HG03066 (cell line): ENCODE data around the gene AQP12B.

Experiments
- ATAC-seq: cut with Tn5 transposase; IDR thresholded peaks from one replicate; pipeline ENCODE4 v1.9.1; 2021; ENCODE audit warnings: low read depth; ENCODE audit not compliant: unreplicated experiment

AQP12B gene

DNA sequence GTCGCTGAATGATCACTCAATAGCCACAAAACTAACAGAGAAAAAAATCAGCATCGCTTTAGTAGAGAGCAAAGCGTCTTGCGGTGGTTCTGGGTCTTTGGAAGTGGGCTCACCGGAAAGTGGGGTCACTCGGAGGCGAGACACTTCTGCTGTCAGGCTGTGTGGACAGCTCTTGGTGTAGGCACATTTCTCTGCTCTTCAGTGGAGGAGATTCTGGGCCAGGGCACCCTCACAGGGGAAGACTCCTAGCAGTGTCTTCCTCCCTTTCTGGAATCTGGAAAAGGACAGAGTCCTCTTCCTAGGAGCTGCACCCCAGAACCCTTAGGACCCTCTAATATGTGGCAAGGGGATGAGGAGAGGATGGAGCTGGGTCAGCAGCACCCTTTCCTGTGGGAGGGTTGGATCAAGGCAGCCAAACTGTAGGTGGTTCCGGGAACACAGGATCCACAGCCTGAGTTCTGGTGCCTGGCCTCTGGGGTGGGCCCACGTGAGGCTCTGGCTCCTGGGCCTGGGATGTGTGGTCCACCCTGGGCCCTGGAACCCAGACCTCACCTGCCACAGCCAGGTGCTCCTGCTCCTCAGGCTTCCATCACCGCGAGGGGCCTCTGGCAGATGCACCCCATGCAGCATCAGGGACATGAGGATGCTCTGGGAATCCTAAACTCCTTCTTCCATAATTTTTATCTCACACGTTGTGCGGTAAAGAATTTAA, 32.3 kb downstream of the AQP12B start:
- ATAC-seq, result no peak

DNA sequence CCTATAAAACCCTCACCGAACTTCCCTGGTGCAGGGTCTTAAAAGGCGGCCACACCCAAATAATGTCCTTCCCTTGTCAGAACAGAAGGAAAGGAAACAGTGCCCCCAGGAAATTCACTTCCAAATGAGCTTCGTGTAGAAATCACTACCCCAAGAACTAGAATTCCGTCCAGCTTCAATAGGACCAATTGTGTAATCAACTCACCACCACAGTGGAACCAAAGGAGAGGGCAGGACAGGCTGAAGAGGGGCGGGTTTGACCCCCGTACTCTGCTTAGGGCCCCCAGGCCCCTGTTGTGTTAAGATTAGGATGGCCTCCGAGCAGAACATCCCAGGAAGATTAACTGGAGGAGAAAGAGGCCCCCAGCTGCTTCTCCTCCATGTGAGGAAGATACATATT, 33.4 kb downstream of the AQP12B start:
- ATAC-seq, result no peak

DNA sequence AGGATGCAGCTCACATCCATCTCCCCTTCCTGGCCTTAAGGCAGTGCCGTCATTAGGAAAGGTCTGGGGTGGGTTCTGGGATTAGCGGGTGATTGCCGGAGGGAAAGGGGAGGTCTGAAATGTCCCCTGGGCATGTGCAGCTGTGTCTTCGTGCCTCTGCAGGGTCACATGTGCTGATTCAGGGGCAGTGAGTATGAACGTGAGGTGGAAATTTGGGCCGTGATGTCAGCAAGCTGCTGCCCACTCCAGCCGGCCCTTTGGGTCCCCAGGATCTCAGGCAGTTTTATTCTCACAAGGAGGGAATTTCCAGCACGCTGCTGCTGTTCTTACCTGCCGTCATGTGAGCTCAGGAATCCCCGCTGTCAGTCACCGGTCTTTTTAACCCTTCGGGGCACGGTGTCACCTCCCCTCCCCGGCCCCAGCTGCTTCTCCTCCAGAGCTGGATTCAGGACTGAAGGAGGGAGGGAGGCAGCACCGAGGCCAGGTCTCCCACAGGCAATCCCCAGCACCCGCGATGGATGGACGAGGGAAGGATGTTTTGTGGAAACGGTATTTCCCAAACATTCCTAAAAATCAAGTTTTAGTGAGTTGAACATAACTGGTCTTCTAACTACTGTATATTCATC, 33.9 kb downstream of the AQP12B start:
- no peak for ATAC-seq

DNA sequence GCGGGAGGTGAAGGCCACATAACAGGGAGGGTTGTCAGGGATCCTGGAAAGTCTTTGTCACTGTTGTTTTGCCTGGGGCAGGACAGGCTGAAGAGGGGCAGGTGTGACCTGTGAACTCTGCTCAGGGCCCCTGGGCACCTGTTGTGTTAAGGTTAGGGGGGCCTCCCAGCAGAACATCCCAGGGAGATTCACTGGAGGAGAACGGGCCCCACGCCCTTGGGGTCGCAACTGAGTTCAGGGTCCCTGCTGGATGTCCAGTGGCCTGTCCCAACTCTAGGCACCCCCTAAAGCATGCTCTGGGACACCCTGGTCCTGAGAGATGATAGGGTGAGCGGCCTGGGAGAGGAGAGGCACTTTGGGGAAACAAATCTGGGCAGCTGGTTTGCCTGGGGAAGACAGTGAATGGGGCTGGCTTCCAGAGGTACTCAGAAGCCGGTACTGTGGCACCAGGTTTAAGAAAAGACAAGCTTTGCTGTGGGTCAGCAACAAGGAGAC, 34.5 kb downstream of the AQP12B start:
- ATAC-seq, result no peak

DNA sequence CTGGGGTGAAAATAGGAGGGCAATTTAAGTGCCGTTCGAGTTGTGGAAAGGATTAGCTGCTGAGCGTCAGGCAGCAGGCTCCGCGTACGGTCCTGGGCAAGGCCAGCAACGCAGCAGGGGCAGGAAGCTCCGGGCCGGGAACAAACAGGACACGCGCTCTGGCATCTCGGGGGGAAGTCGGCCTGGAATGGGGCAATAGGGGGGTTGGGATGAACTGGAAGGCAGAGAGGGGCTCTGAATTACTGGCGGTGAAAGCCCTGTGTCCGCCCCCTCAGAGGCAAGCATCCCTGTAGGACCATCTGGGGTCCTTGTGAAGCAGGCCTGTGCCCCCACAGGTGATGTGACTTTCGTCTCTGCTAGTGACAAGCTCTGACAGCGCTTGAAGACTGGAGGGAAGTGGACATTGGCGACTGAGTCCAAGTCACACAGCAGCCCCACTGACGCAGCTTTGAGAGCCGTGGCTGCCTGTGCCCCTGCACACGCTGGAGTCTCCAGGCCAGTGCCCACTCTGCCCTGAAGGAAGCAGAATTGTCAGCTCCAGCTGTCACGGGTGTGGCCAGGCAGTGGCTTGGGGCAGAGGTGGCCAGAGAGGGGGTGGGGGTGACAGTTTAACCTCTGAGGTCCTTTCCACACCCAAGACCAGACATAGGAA, 35.1 kb downstream of the AQP12B start:
- ATAC-seq, result no peak

DNA sequence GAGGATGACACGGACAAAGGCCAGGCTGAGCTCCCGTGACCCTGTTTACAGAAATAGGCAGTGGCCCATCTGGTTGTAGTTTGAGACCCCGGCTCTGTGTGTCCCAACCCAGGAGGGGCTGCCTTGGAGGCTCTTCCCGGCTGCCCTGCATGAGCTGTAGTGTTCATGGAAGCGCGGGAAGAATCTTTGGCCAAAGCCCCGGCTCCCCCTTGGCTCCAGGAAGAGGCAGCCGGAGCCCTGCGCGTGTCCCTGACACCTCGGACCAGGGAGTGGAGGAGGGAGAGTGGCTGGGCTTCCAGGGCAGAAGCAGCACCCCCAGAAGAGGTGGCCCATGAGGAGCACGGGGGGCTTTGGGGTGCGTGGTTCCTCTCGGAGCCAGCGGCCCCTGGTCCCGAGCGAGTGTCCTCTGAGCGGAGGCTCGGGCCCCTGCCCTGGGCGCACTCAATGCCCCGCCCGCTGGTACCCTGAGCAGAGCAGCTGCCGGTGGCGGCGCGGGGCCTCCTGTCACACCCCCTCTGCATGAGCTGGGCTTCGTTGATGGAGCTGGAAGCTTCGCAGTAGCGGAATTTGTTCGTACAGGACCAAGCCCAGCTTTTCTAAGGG, 35.7 kb downstream of the AQP12B start:
- no peak for ATAC-seq

DNA sequence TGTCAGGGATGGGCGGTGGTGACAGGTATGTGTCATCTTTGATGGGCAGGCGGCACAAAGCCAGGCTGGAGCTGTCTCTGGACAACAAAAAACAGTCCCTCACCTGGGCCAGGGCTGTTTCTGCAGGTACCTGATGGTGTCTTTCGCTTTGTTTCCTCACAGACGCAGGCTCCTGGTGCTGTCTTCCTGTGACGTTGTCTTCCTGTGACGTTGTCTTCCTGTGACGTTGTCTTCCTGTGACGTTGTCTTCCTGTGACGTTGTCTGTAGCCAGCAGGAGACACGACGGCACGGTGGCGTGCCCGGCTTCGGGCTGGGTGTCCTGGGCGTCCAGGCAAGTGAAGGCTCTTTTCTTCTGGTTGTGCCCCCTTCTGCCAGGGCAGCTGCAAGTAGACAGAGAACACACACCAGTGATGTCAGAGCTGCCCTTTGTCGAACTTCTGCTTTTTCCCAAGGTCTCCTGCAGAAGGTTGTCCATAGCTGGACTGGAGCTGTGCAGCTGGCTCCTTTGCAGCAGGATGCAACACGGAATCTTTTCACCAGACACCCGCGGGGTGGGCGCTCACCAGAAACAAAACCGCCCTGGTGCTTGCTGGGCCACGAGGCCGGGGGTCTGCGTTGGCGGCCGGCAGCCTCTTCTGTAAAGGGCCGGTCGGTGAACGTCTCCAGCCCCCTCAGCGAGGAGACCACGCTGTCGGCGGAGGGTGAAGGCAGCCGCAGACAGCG, 36.3 kb downstream of the AQP12B start:
- ATAC-seq, result no peak

DNA sequence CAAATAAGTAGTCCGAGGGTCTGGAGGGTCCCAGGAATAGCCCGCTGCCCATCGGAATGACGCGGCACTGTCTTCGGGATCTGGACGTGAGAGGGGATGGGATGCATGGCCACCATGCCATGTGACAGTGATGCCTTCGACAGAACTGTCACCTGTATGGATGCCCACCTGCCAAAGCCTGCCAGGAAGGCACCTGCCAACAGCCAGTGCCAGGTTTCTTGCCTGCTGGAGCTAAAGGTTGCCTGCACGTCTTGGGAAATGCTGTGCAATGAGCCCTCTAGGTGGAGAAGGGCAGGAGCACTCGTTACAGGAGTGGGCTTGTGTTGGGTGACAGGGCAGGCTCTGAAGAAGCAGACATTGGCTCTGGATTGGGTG, 36.9 kb downstream of the AQP12B start:
- no peak for ATAC-seq

DNA sequence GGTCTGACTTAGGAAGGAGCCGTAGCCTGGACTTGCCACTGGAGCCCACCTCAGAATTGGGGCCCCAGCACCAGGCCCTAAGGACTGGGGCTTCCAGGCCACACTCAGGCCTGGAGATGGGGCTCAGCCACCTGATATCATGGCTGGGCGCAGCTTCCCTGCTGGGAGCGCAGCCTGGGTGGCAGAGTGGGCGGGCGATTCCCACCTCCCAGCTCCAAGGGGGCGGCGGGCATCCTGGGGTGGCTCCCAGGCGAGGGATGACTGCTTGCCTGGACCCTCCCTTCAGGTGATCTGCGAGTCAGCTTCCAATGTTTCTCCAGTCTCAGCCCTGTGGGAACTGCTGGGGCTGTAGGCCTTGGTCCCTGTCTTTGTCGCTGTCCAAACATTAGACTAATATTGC, 37.3 kb downstream of the AQP12B start:
- ATAC-seq, result no peak

DNA sequence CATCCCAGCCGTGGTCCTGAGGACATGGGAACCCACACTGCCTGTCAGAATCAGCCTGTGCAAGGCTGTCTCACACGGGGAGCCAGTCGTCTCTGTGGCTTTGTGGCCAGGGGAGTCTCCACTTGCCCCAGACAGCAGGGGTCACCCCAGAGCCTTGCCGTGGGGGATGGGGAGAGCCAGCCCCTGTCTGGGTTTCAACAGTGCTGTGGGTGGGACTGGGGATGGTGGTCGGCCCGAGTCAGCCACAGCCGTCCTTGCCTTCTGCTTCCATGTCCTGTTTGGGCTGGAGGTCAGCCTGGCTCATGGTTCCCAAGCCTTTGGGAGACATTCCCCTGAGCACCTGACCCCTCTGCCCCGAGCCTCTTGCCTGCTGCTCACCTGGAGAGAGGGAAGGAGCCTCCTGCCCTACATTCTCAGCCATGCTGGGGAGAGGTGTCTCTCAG, 37.8 kb downstream of the AQP12B start:
- ATAC-seq, result no peak

DNA sequence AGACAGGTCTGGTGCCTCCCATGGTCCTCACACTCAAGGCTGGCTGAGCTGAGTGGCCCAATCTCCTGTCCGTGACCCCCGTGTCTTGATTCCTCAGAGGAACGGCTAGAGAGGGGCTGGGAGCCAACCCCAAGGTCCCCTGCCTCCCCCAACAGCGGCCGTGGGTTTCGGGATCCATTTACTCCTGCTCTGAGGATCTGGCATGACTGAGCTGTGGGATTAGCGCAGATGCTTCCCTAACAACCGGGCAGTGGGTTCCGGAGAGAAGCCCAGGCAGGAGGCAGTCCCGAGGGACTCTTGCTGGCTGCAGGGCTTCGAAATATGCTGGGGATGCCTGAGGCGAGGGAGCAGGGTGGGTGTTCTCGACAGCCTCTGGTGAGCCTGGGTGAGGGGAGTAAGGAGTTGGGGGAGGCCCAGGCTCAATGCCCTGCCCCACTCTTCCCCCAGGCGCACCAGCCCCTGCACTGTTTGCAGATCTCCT, 38.5 kb downstream of the AQP12B start:
- no peak for ATAC-seq

DNA sequence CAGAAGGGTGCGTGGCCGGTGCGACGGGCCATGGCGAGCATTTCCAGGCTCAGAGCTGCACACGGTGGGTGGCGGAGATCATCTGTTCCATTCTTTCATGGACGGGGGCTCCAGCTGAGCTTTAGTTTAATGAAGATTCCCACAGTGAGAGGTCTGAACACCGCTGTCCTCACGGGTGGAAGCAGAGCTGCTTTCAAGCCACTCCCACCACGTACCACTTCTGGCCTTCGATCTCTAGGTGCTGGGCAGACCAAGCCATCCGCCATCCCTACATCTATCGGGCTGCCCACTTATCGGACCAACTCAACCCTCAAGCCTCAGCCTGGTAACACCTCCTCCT, 38.9 kb downstream of the AQP12B start:
- no peak for ATAC-seq

DNA sequence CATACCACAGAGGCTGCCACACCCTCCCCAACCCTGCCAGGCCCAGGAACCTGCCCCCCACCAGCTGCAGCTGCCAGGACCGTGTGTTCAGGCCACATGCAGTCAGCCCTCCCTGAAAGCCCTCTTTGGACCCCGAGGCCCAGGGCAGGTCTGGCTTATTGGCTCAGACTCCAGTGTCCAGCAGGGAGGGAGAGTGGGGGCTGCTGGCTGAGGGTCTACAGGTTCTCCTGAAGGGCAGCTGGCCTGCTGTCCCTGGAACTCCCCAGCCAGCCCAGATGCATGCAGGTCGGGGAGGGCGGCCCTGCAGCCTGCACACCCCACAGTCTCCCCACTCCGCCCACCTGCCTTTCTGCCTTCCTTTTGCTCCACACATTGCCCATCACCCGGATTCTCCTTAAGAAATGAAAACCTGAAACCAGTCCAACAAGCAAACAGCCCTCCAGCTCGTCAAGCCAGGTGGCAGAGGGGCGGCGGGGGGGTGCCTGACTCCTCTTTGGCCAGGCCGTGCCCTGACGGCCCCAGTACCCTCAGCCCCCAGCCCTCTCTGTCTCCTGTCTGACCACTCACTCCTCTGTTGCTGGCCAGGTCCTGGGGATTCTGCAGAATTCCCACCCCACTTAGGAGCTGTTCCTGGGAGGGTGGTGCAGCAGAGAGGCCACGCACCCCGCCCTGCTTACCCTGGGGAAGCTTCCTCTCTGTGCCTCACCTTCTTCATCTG, 39.4 kb downstream of the AQP12B start:
- no peak for ATAC-seq

DNA sequence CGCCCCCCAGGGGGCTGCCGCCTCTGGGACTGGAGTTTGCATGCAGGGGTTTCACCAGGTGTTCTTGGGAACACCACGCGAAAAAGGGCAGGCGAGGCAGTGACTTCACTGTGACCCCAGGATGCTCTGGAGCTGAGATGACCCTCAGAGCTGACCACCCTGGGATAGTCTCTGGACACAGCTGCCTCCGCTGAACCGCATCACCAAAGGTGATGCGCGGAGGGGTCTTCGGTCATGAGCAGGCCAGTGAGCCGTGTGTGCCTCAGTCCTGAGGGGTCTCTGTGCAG, 39.9 kb downstream of the AQP12B start:
- no peak for ATAC-seq

DNA sequence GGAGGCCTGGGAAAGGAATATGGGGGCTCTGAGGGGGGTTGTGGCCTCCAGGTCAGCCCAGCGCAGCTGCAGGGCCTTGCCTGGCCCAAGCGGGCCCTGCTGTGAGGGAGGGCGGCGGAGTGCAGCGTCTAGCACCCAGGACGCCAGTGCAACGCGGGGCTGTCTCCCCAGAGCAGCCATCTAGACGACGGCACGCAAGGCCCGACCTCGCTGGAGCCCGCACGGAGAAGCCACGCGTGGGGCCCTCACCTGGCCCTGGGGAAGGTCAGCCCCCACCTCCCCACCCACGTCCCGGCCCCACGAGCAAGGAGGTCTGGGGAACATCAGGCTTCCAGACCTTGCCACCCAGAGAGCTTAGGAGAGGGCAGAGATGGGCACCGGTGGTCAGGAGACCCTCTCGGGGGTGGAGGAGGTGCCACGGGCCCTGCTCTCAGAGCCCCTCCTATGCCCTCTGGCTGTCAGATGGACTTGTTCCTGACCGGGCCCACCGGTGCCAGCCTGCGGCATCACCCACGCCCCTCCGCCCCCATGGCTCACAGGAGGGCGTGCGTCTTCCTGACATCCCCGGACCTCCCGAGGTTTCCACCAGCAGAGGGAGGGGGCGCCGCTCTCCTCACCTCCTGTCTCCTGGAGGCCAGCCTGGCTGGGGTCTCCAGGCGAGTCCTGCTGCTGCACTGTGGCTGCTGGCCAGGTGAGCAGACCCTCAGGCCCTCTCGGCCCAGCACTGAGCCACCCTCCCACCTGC, 40.5 kb downstream of the AQP12B start:
- ATAC-seq, result no peak

DNA sequence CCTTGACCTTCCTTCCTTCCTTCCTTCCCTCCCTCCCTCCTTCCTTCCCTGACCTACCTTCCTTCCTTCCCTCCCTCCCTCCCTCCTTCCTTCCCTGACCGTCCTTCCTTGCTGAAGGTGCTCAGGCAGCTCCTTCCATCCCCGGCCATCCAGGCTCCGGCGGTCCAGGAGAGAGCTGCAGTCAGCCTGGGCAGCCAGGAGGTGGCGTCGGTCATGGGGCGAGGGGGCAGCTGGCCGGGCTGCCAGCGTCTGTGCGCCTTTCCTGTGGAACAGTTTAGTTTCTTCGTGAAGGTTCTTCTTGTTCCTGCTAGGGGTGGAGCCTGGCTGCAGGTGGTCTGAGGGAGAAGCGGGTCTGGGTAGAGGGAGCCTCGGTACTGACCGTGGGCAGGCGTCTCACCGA, 41.7 kb downstream of the AQP12B start:
- ATAC-seq, result no peak

DNA sequence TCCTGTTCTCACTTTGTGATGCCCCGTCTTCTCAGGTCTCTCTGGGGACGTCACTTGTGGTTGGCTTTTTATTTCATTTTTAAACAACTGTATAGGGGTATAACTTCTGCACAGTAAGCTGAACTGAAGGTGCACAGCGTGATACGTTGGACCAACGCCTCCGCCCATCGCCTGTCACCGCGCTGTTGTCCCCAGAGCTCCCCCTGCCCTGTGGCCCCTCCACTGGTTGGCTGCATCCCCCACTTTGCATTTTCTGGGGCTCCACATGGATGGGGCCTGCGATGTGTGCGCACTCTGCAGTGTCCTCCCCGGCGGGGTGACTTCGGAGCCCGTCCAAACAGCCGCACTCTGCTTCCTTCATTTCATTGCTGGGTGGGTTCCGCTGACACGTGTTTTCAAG, 43.1 kb downstream of the AQP12B start:
- no peak for ATAC-seq

DNA sequence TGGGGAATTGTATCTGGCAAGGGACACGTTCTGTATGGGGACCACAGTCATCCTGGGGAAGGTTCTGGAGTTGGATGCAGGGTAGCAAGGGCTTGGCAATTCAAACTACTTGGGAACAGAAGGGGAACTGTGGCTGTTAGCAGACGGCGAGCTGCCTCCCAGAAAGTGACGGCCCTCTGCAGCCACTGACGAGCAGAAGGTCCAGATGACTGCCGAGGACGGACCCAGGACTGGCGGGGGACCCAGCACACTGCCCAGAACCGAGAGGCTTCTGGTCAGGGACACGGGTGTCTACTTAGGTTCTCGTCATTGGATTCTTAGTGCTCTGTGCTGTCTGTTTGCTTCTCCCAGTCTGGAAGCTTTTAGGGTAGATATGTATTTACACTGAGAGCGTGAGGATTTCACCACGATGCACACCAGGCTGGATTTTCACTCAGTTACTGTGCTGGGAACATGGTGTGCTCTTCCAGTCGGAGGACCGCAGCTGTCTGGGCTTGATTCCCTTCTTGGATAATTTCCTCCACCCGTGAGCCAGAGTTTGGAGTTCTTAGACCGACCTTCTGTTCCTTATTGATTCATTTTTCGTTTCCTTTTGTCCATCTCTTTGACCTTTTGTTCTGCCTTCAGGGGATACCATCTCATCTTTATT, 44.0 kb downstream of the AQP12B start:
- ATAC-seq, result no peak

DNA sequence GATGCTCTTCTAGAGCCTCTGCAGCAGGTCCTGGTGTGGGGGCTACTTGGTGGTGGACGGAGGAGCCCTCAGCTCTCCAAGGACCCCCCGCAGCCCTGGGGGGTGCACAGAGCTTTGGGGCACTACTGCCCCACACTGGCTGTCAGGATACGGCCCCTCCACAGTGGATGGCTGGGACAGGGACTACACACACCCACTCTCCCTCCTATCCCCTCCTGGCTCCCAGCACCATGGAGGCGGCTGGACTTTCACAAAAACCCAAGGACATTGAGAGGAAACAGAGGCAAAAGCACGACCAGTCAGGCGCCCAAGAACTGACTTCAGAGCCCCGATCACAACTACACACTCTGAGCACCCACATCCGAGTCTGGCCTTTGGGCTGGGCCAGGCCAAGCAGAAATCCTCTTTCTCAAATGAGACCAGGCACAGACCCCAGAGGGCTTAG, 44.8 kb downstream of the AQP12B start:
- ATAC-seq, result no peak
